GM12891 (cell line): ENCODE results near the gene TTLL5.

Experiments
- POLR2A ChIP-seq: IDR thresholded peaks from 2 replicates; pipeline ENCODE4 v1.6.1; 2011; ENCODE audit warnings: low read depth, low read length, control low read depth
- SPI1 ChIP-seq: IDR thresholded peaks from 2 replicates; pipeline ENCODE4 v1.6.1; 2011; ENCODE audit warnings: low read depth, low read length, control low read depth
- TAF1 ChIP-seq: IDR thresholded peaks from 2 replicates; pipeline ENCODE4 v1.6.1; 2011; ENCODE audit warnings: low read depth, low read length, control low read depth

- TF ChIP-seq POLR2A (no peak), TAF1 (no peak), SPI1 (no peak)
These were observed 168.3 kb downstream of the TTLL5 start for GRCh38 chr14:75829316-75829715.
